NB4 (cell line): ENCODE results near the gene PRKACG.

ENCODE experiments used
- MAX ChIP-seq: IDR thresholded peaks from 2 replicates; pipeline ENCODE4 v1.6.1; 2011; ENCODE audit warnings: low read depth, low read length
- MYC ChIP-seq: IDR thresholded peaks from 2 replicates; pipeline ENCODE4 v1.6.1; 2011; ENCODE audit warnings: low read depth, low read length
- POLR2A ChIP-seq: IDR thresholded peaks from 2 replicates; pipeline ENCODE4 v1.6.1; 2011; ENCODE audit warnings: mild to moderate bottlenecking; ENCODE audit not compliant: insufficient read length; ENCODE audit errors: extremely low read depth
- TF ChIP-seq, protein P1 (sequence below): IDR thresholded peaks from one replicate; pipeline ENCODE4 v1.5.1; 2012; ENCODE audit warnings: low read depth, low read length

GRCh38 chr9:69040646-69041045, 26.7 kb upstream of the PRKACG start:
- TF ChIP-seq POLR2A (no peak), MAX (no peak), MYC (no peak)
- TF ChIP-seq, protein P1, sequence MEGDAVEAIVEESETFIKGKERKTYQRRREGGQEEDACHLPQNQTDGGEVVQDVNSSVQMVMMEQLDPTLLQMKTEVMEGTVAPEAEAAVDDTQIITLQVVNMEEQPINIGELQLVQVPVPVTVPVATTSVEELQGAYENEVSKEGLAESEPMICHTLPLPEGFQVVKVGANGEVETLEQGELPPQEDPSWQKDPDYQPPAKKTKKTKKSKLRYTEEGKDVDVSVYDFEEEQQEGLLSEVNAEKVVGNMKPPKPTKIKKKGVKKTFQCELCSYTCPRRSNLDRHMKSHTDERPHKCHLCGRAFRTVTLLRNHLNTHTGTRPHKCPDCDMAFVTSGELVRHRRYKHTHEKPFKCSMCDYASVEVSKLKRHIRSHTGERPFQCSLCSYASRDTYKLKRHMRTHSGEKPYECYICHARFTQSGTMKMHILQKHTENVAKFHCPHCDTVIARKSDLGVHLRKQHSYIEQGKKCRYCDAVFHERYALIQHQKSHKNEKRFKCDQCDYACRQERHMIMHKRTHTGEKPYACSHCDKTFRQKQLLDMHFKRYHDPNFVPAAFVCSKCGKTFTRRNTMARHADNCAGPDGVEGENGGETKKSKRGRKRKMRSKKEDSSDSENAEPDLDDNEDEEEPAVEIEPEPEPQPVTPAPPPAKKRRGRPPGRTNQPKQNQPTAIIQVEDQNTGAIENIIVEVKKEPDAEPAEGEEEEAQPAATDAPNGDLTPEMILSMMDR = no peak
